ENCODE results near the gene SS18L1. TPM values are rescaled to one million over a fixed set of nuclear protein-coding genes. Genes with fewer than 3 reads are reported as not detected.

SS18L1 gene
- total and polyA plus RNA-seq, 10 of the 15 experiments (the other 5 are each of a cell fraction or from before 2014, with no cell fraction given) = 1.8 to 20.0 (median 6.6) TPM

DNA sequence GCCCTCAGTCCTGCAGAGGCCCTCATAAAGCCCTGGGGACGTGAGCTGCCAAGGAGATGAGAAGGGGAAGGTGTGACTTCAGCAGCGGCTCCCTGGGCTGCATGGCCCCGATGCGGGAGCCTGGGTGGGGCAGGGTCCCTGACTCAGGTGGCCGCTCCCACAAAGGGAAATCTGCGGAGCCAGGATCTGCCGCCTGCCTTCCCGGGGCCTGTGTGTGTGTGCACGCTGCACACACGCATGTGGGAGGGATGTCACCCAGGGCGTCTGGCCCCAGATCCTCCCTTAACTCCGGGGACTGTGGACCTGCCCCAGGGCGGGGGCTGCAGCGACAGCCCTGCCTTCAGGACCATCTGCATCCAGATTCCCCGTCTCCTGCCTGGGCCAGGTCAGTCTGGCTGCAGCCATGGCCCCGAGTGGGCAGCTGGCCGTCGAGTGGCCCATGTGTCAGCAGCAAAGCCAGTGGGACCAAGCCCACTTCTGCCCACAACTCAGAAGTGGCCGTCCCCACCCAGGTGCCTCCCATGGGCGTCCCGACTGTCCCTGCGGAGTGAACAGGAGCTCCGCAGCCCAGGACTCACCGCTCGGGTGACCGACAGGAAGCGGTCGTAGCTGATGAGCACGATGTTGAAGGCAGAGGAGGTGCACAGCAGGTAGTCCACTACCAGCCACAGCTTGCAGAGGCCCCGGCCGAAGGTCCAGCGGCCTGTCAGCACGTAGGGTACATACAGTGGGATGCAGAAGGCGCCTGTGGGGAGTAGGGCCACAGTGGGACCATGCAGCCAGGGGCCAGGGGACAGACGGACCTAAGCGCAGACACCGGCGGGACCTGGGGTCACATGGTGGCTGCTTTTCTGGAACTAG is 74.6 kb downstream of the SS18L1 start:
- TF ChIP-seq, protein P1, sequence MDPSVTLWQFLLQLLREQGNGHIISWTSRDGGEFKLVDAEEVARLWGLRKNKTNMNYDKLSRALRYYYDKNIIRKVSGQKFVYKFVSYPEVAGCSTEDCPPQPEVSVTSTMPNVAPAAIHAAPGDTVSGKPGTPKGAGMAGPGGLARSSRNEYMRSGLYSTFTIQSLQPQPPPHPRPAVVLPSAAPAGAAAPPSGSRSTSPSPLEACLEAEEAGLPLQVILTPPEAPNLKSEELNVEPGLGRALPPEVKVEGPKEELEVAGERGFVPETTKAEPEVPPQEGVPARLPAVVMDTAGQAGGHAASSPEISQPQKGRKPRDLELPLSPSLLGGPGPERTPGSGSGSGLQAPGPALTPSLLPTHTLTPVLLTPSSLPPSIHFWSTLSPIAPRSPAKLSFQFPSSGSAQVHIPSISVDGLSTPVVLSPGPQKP (IDR thresholded peaks at IDR 0.05; ENCODE audit: low read depth, low read length) = no peak
- TF ChIP-seq SIN3A (IDR thresholded peaks at IDR 0.05; ENCODE audit: low read depth, low read length) (no peak), CBX3 (IDR thresholded peaks at IDR 0.05; ENCODE audit: borderline replicate concordance, low read depth) (no peak)
- ATAC-seq (no peak), FAIRE-seq (no peak), DNase-seq (ENCODE audit: low read depth, low spot score) (no peak)
- Histone ChIP-seq H3K36me3 (ENCODE audit: control insufficient read depth in 2 of 2, insufficient read depth in 2 of 2, low read length in 1 of 2) (no peaks in the 10 kb centered on the region), H3K4me3 (no peak overlapping the region), H3K79me2 (ENCODE audit: control insufficient read depth, insufficient read depth, low read length) (no peaks in the 10 kb centered on the region), H3K27me3 (replicated peaks in 1 of 2; ENCODE audit: control insufficient read depth in 2 of 2, insufficient read depth in 2 of 2, low read length in 1 of 2) (peaks cover 1 to 10% of the 10 kb centered on the region in 2 experiments; a peak in 3 of 4 replicates), H3K27ac (ENCODE audit: control insufficient read depth, insufficient read depth) (no peak overlapping the region), H3K4me2 (ENCODE audit: control insufficient read depth, insufficient read depth) (no peak overlapping the region), H3K9me3 (replicated peaks; ENCODE audit: control insufficient read depth, insufficient read depth, low read length) (no peaks in the 10 kb centered on the region), H3K4me1 (ENCODE audit: control insufficient read depth, insufficient read depth, low read length) (no peaks in the 10 kb centered on the region), H3K9ac (ENCODE audit: control insufficient read depth, insufficient read depth, low read length) (no peak overlapping the region), H4K20me1 (ENCODE audit: control insufficient read depth, insufficient read depth) (no peaks in the 10 kb centered on the region; the same call in 1 of the 2 replicates), H2AFZ (ENCODE audit: control insufficient read depth, low read depth, low read length) (no peak overlapping the region)
- ChIA-PET RAD21 (ENCODE audit: unreplicated experiment) (no interaction called here), POLR2A (no interaction called here), SMC1A (ENCODE audit: uncharacterized antibody, unreplicated experiment) (no interaction called here), CTCF (no interaction called here)
- intact Hi-C loops (cut with micrococcal nuclease; ENCODE audit: unreplicated experiment) = no loop called here
- in situ Hi-C loops (cut with MboI) = no loop called here
- BruUV-seq (replicated peaks) = no TSS peak
- whole genome bisulfite sequencing (ENCODE audit: insufficient coverage, insufficient replicate concordance, low lambda C conversion rate, missing lambda C conversion rate) = 41% methylated on average over 35 of the region's 38 CpGs
